ENCODE results near the gene LRIT1. TPM values are rescaled to one million over a fixed set of nuclear protein-coding genes. Genes with fewer than 3 reads are reported as not detected.

LRIT1 gene
- total and polyA plus RNA-seq, 2 of the 8 experiments (the other 6 are each of a cell fraction or from before 2014, with no cell fraction given), result 0.03 TPM; not detected in 1

DNA sequence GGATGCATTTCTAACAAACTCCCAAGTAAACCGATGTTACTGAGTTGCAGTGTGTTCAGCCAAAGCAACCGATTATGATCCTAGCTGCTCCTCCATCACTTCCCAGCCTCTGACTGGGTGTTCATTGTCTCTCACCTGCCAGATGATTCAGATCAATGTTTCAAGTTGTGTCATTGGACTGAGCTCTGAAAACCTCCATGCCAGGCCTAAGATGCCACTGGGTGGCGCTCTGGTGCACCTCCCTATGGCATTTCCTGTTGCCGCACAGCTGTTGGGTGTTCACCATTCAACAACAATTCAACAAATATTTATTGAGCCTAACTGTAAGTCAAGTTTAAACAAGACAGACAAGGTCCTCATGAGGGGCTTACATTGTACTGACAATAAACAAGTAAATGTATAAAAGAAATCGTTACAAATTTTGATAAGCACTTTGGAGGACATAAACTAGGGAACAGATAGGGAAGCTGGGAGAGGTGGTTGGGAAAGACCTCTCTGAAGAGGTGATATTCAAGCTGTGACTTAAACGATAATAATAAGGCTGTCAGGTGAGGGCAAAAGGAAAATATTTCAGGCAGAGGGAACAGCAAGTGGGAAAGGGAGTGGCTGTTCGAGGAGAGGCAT, 26.3 kb upstream of the LRIT1 start (continued):
- TF ChIP-seq SIN3A (conservative IDR thresholded peaks at IDR 0.05 in 1 of 2, IDR thresholded peaks at IDR 0.05 in 1 of 2; ENCODE audit: low read depth in 1 of 2, low read length in 2 of 2) (no peak), SP4 (IDR thresholded peaks at IDR 0.05; ENCODE audit: low read length) (no peak), TEAD4 (IDR thresholded peaks at IDR 0.05; ENCODE audit: low read depth, low read length) (peak; percentile 58), RNF2 (IDR thresholded peaks at IDR 0.05; ENCODE audit: borderline replicate concordance, low read depth, low read length, missing control alignments, poor library complexity, severe bottlenecking) (no peak), POLR2A (IDR thresholded peaks at IDR 0.05; ENCODE audit: control extremely low read depth in 1 of 2, low read depth in 2 of 2, low read length in 2 of 2) (no peak), ATF2 (IDR thresholded peaks at IDR 0.05; ENCODE audit: low read length) (no peak)
